Measurements from ENCODE around the gene KAZN. TPM values are rescaled to one million over a fixed set of nuclear protein-coding genes. Genes with fewer than 3 reads are reported as not detected.

KAZN gene
- total and polyA plus RNA-seq, 2 of the 8 experiments (the other 6 are each of a cell fraction or from before 2014, with no cell fraction given) = 3.7 to 11.8 TPM

DNA sequence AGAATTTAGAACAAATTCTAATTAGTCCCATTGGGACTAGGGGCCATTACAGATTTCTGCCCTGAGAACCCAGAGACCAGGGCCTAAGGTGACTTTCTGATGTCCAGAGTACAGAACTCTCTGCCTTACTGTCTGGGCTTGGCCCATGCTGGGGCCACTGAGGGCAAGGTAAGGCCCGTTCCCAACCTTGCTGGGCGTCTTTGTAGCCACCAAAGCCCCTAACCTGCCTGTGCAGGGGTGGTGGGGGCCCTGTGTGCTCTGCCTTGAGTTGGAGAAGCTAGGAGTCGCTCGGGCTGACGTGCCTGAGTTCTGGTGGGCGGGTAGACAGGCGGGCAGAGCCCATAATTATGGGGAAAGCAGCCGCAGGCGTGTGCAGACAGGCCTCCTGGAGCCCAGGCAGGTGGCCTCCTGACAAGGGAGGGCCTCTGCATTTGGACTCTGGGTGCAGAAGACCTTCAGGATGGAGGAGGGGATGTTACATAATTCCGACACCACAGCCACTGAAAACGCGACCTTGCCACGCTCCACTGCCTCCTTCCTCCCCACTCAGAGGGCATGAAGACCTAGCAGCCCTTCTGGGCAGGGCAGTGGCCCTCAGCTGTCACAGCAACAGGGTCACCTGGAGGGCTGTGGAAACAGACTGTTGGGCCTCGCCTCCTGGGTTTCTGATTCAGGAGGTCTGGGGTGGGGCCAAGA lies 315.1 kb downstream of the KAZN start:
- no peak overlapping the region for H3K4ac ChIP-seq (replicated peaks; ENCODE audit: insufficient read length, low read depth, low read length)
- DNase-seq (ENCODE audit: low read depth in 1 of 2, low spot score in 2 of 2) = no peak
- no peak overlapping the region for H3K27ac ChIP-seq (ENCODE audit: low read depth, low read length)
- H3K23ac ChIP-seq (ENCODE audit: insufficient read length) = no peak overlapping the region
- H4K91ac ChIP-seq (replicated peaks; ENCODE audit: insufficient read length, low read length) = no peak overlapping the region
- no peaks in the 10 kb centered on the region for H3K27me3 ChIP-seq (replicated peaks in 1 of 4; ENCODE audit: control insufficient read depth in 3 of 4, extremely low read depth in 1 of 4, insufficient read depth in 3 of 4, low read length in 3 of 4)
- no peak overlapping the region for H3K56ac ChIP-seq (replicated peaks; ENCODE audit: insufficient read length, low read depth, low read length)
- no peak overlapping the region for H2AFZ ChIP-seq (ENCODE audit: low read length)
- WGBS, 2 experiments (ENCODE audit: extremely low coverage in 1 of 2, insufficient coverage in 1 of 2, insufficient read length in 1 of 2, insufficient replicate concordance in 2 of 2, low coverage in 1 of 2, low lambda C conversion rate in 2 of 2, missing lambda C conversion rate in 1 of 2) = 85% methylated on average over 14 of the region's 14 CpGs; no CpG with 5 or more reads in 1 of the 2 experiments
- H3K23me2 ChIP-seq (ENCODE audit: low read depth, low read length) = no peaks in the 10 kb centered on the region
- peak overlapping the region; percentile 18 for H2BK120ac ChIP-seq (replicated peaks; ENCODE audit: low read depth, low read length)
- H2BK12ac ChIP-seq (ENCODE audit: low read depth, low read length) = no peak overlapping the region
- no peak overlapping the region for H4K8ac ChIP-seq (ENCODE audit: extremely low read depth, insufficient read depth, low read length)
- H3K4me1 ChIP-seq (replicated peaks in 1 of 4; ENCODE audit: control insufficient read depth in 3 of 4, insufficient read depth in 4 of 4, low read length in 3 of 4) = peaks cover 2 to 6% (median 4%) of the 10 kb centered on the region in 4 experiments; a peak in 6 of 7 replicates
- peak overlapping the region; percentile 76; the same call in 1 of the 2 replicates for H2BK15ac ChIP-seq (ENCODE audit: low read length)
- no peaks in the 10 kb centered on the region for H3K36me3 ChIP-seq (ENCODE audit: control insufficient read depth in 2 of 4, insufficient read depth in 4 of 4, low read length in 3 of 4)
- 0 out of 2 replicates have a peak overlapping the region, but pooled peaks have one; percentile 2 for H2BK5ac ChIP-seq (ENCODE audit: low read depth, low read length)
- H2AK5ac ChIP-seq (ENCODE audit: low read depth, low read length) = no peak overlapping the region
- H4K5ac ChIP-seq (ENCODE audit: insufficient read length, low read depth, low read length) = no peak overlapping the region
- no peak overlapping the region for H3K9ac ChIP-seq (replicated peaks in 1 of 4; ENCODE audit: extremely low read depth in 1 of 4, low read depth in 3 of 4, low read length in 3 of 4)
- no peak overlapping the region for H3K18ac ChIP-seq (ENCODE audit: extremely low read depth, low read length)
- ChIA-PET CTCF (ENCODE audit: partially characterized antibody) (interaction anchor here (1.2 to 3.2 kb wide), 10 partner anchors 13 to 133 kb away, joined by 3 to 19 read pairs (median 8); no protein-coding TSS in a partner anchor), POLR2A (ENCODE audit: partially characterized antibody) (no interaction called here)
- TF ChIP-seq EZH2 (IDR thresholded peaks at IDR 0.05; ENCODE audit: low read depth, low read length, severe bottlenecking) (no peak), YY1 (IDR thresholded peaks at IDR 0.05; ENCODE audit: low read depth, low read length) (no peak), JUND (IDR thresholded peaks at IDR 0.05; ENCODE audit: low read length) (no peak), BRCA1 (IDR thresholded peaks at IDR 0.05; ENCODE audit: low read depth, low read length) (no peak), SIX5 (IDR thresholded peaks at IDR 0.05; ENCODE audit: low read depth, low read length) (no peak), FOSL1 (IDR thresholded peaks at IDR 0.05; ENCODE audit: insufficient read depth, low read depth, low read length) (no peak)
- TF ChIP-seq, protein P1, sequence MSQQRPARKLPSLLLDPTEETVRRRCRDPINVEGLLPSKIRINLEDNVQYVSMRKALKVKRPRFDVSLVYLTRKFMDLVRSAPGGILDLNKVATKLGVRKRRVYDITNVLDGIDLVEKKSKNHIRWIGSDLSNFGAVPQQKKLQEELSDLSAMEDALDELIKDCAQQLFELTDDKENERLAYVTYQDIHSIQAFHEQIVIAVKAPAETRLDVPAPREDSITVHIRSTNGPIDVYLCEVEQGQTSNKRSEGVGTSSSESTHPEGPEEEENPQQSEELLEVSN (IDR thresholded peaks at IDR 0.05) = no peak
- H3K4me2 ChIP-seq (ENCODE audit: insufficient read depth in 1 of 2, low read depth in 2 of 2, low read length in 2 of 2) = no peak overlapping the region
- H3K9me3 ChIP-seq (ENCODE audit: insufficient read depth in 2 of 2, low read depth in 1 of 2, low read length in 1 of 2) = no peaks in the 10 kb centered on the region
- H3K4me3 ChIP-seq (ENCODE audit: extremely low read depth in 1 of 4, insufficient read depth in 2 of 4, low read depth in 3 of 4, low read length in 4 of 4) = no peak overlapping the region
- no peaks in the 10 kb centered on the region for H3K79me2 ChIP-seq (ENCODE audit: control insufficient read depth in 1 of 2, insufficient read depth in 2 of 2, low read length in 2 of 2)
- H3K14ac ChIP-seq (ENCODE audit: insufficient read length) = no peak overlapping the region
- H2BK20ac ChIP-seq (ENCODE audit: low read length) = no peak overlapping the region
- FAIRE-seq = no peak
- H4K20me1 ChIP-seq (replicated peaks in 1 of 2; ENCODE audit: control insufficient read depth in 1 of 2, insufficient read depth in 2 of 2, low read length in 2 of 2) = peaks cover 0 to 1% of the 10 kb centered on the region in 2 experiments
- H3K79me1 ChIP-seq (ENCODE audit: low read depth, low read length) = no peaks in the 10 kb centered on the region
